Sigmoid colon (tissue), 7 donors: ENCODE measurements around the gene LHFPL5. TPM values are rescaled to one million over a fixed set of nuclear protein-coding genes. Genes with fewer than 3 reads are reported as not detected.

Source experiments
- DNase-seq: peaks from one replicate; pipeline ENCODE4 v3.0.0-alpha.2; 2019
- H3K27ac ChIP-seq, 4 donors: fragments of 200-600 bp; sonication (generic); one replicate each; pipeline ENCODE4 v1.5.1; 2016 to 2019; ENCODE audit warnings: mild to moderate bottlenecking in 1 of 4
- H3K27me3 ChIP-seq, 3 donors: fragments of 200-600 bp; sonication (generic); one replicate each; pipeline ENCODE4 v1.5.1; 2019; ENCODE audit warnings: mild to moderate bottlenecking in 1 of 3
- H3K36me3 ChIP-seq, 4 donors: fragments of 200-600 bp; sonication (generic); one replicate each; pipeline ENCODE4 v1.5.1; 2016 to 2019
- H3K4me1 ChIP-seq, 4 donors: fragments of 200-600 bp; sonication (generic); one replicate each; pipeline ENCODE4 v1.5.1; 2017 to 2019
- H3K4me3 ChIP-seq, 4 donors: fragments of 200-600 bp; sonication (generic); one replicate each; pipeline ENCODE4 v1.5.1; 2017 to 2019; ENCODE audit warnings: mild to moderate bottlenecking in 2 of 4, moderate library complexity in 1 of 4
- H3K9me3 ChIP-seq, 4 donors: fragments of 200-600 bp in 3 of 4; sonication (generic) in 3 of 4; one replicate each; pipeline versions ENCODE4 v1.5.1 to v1.6.1; 2013 to 2019
- EP300 ChIP-seq, 4 donors: sonication (generic); formaldehyde crosslinking; IDR thresholded peaks; one replicate each; pipeline ENCODE4 v1.6.1; 2017; ENCODE audit warnings: antibody characterized with exemption in 4 of 4
- POLR2A ChIP-seq, 2 donors: fragments of 450-650 bp; IDR thresholded peaks; one replicate each; pipeline ENCODE4 v1.6.1; 2016; ENCODE audit warnings: antibody characterized with exemption in 2 of 2, mild to moderate bottlenecking in 2 of 2, moderate library complexity in 2 of 2
- POLR2AphosphoS5 ChIP-seq, 4 donors: sonication (generic); formaldehyde crosslinking; IDR thresholded peaks; one replicate each; pipeline ENCODE4 v1.6.1; 2017; ENCODE audit warnings: antibody characterized with exemption in 4 of 4
- WGBS, 2 donors: extraction: QIAGEN DNeasy Blood & Tissue Kit; methylation state at CpG; one replicate each; pipeline ENCODE4 v1.1.7; 2013; 5-methylcytosine and 5-hydroxymethylcytosine counted together
- intact Hi-C: fragments of 100-400 bp; cut with DNase I; formaldehyde crosslinking; loops from one replicate; pipeline ENCODE4 v1.15.1; 2023
- polyA plus RNA-seq, 3 donors: library from polyadenylated mRNA; stranded (reverse); fragments of 200-250 nt; gene quantifications; one replicate each; pipeline ENCODE4 v1.2.3, GENCODE V29; 2013
- total RNA-seq, 4 donors: library from RNA; depleted of rRNA; stranded (reverse); fragments of >200 nt; gene quantifications; one replicate each; pipeline ENCODE4 v1.1.0, GENCODE V29; 2016
- TF ChIP-seq, protein P1 (sequence below), 4 experiments: fragments of 450-650 bp in 3 of 4; fragments of 200-600 bp in 1 of 4; IDR thresholded peaks; one replicate each; pipeline ENCODE4 v1.5.1; 2016 to 2019; ENCODE audit warnings: antibody characterized with exemption in 4 of 4, mild to moderate bottlenecking in 3 of 4, moderate library complexity in 2 of 4
- donor health status: healthy with polysubstance abuse.
- donor health status: Bipolar disorder and iron deficiency.
- donor health status: healthy.

LHFPL5 gene
- total and polyA plus RNA-seq, 7 donors: 0.12 to 0.46 (median 0.27) TPM; not detected in 4

DNA sequence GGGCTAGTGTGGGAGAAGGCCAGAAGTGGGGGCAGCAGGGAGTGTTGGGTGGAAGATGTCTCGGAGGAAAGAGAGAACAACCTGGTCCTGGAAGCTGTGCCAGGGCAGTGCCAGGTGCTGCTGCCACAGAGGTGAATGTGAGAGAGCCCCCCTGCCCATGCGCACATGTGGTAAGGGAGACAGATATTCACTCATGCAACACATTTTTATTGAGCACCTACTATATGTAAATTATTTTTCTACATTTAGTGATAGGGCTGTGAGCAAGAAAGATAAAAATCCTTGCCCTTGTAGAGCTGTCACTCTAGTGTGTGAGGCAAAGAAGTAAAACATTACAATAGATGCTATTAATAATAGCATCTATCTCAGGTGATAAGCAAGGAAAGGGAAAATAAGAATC lies 23.9 kb upstream of the LHFPL5 start:
- Histone ChIP-seq H3K36me3 (no peaks in the 10 kb centered on the region), H3K27me3 (peaks cover 10 to 41% (median 16%) of the 10 kb centered on the region in 3 donors), H3K27ac (no peak overlapping the region), H3K4me1 (peaks cover 0 to 6% (median 5%) of the 10 kb centered on the region in 4 donors), H3K9me3 (no peaks in the 10 kb centered on the region), H3K4me3 (no peak overlapping the region)
- intact Hi-C loops: no loop called here
- 91 to 96% methylated on average over 2 of the region's 2 CpGs for WGBS, 2 donors
- DNase-seq: no peak
- no peak for TF ChIP-seq POLR2AphosphoS5 (IDR thresholded peaks at IDR 0.05)
- TF ChIP-seq EP300 (IDR thresholded peaks at IDR 0.05): no peak
- TF ChIP-seq, protein P1, sequence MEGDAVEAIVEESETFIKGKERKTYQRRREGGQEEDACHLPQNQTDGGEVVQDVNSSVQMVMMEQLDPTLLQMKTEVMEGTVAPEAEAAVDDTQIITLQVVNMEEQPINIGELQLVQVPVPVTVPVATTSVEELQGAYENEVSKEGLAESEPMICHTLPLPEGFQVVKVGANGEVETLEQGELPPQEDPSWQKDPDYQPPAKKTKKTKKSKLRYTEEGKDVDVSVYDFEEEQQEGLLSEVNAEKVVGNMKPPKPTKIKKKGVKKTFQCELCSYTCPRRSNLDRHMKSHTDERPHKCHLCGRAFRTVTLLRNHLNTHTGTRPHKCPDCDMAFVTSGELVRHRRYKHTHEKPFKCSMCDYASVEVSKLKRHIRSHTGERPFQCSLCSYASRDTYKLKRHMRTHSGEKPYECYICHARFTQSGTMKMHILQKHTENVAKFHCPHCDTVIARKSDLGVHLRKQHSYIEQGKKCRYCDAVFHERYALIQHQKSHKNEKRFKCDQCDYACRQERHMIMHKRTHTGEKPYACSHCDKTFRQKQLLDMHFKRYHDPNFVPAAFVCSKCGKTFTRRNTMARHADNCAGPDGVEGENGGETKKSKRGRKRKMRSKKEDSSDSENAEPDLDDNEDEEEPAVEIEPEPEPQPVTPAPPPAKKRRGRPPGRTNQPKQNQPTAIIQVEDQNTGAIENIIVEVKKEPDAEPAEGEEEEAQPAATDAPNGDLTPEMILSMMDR (IDR thresholded peaks at IDR 0.05): no peak
- no peak for TF ChIP-seq POLR2A (IDR thresholded peaks at IDR 0.05)

DNA sequence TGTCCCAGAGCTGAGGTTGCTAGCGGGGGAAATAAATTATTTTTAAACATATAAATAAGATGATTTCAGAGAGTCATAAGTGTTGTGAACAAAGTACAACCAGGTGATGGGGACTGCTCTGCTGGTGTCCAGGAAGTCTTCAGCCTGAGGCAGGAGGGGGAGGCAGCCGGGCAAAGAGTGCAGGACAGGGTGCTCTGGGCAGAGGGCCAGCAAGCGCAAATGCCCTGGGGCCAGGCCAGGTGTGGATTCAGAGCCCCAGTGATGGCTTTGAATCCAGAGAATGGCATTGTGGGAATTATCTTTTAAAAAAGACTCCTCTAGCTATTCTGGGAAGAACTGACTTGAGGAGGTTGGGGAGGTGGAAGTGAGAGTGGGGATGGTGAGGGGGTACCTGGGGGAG lies 22.7 kb upstream of the LHFPL5 start:
- H3K27ac ChIP-seq: no peak overlapping the region
- no peaks in the 10 kb centered on the region for H3K9me3 ChIP-seq
- TF ChIP-seq EP300 (IDR thresholded peaks at IDR 0.05): no peak
- no peak for TF ChIP-seq POLR2A (IDR thresholded peaks at IDR 0.05)
- TF ChIP-seq POLR2AphosphoS5 (IDR thresholded peaks at IDR 0.05): no peak
- TF ChIP-seq, protein P1 (IDR thresholded peaks at IDR 0.05): no peak
- no peak overlapping the region for H3K4me3 ChIP-seq
- intact Hi-C loops: no loop called here
- H3K4me1 ChIP-seq: no peaks in the 10 kb centered on the region
- H3K36me3 ChIP-seq: no peaks in the 10 kb centered on the region
- 19 to 63% methylated on average over 3 of the region's 3 CpGs for WGBS, 2 donors
- DNase-seq: no peak
- H3K27me3 ChIP-seq: peaks cover 10 to 41% (median 18%) of the 10 kb centered on the region in 3 donors

DNA sequence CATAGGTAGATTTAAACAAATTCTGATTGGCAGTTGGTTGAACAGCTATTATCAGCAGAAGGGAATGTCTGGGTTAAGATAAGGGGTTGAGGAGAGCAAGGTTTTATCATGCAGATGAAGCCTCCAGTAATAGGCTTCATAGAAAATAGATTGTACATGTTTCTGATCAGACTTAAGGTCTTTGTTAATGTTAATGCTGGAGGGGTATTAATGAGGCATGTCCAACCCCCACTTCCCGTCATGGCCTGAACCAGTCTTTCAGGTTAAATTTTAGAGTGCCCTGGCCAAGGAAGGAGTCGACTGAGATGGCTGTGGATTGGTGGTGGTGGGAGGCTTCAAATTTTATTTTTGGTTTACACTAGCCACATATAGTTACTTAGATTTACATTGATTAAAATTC lies 21.0 kb upstream of the LHFPL5 start:
- Histone ChIP-seq H3K4me3 (no peak overlapping the region), H3K27ac (no peak overlapping the region), H3K9me3 (no peaks in the 10 kb centered on the region), H3K4me1 (no peaks in the 10 kb centered on the region), H3K36me3 (no peaks in the 10 kb centered on the region), H3K27me3 (peaks cover 13 to 46% (median 25%) of the 10 kb centered on the region in 3 donors)
- no peak for DNase-seq
- TF ChIP-seq EP300 (IDR thresholded peaks at IDR 0.05) (no peak), POLR2AphosphoS5 (IDR thresholded peaks at IDR 0.05) (no peak), POLR2A (IDR thresholded peaks at IDR 0.05) (no peak)
- TF ChIP-seq, protein P1 (IDR thresholded peaks at IDR 0.05): no peak
- WGBS, 2 donors: 61 to 73% methylated on average over 2 of the region's 2 CpGs
- intact Hi-C loops: no loop called here

DNA sequence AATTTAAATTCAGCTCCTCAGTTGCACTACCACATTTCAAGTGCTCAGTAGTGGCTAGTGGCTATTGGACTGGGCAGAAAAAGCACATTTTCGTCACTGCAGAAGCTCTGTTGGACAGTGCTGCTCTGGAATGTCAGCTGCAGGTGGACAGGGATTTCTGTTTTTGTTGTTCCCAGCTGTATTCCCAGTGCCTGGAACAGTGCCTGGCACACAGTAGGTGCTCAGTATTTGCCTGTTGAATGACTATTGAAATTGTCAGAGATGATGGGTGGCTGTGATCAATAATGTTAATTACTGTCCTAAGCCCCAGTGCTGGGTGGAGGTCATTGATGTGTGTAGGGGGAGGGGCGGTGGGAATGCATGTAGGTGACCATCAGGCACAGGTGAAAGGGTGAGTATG lies 18.9 kb upstream of the LHFPL5 start:
- 62 to 77% methylated on average over 2 of the region's 2 CpGs for WGBS, 2 donors
- intact Hi-C loops: no loop called here
- no peaks in the 10 kb centered on the region for H3K9me3 ChIP-seq
- H3K27me3 ChIP-seq: peaks cover 13 to 41% (median 19%) of the 10 kb centered on the region in 3 donors
- no peak overlapping the region for H3K27ac ChIP-seq
- TF ChIP-seq, protein P1 (IDR thresholded peaks at IDR 0.05): no peak
- no peak for TF ChIP-seq EP300 (IDR thresholded peaks at IDR 0.05)
- H3K4me1 ChIP-seq: no peaks in the 10 kb centered on the region
- DNase-seq: no peak
- no peaks in the 10 kb centered on the region for H3K36me3 ChIP-seq
- H3K4me3 ChIP-seq: no peak overlapping the region

DNA sequence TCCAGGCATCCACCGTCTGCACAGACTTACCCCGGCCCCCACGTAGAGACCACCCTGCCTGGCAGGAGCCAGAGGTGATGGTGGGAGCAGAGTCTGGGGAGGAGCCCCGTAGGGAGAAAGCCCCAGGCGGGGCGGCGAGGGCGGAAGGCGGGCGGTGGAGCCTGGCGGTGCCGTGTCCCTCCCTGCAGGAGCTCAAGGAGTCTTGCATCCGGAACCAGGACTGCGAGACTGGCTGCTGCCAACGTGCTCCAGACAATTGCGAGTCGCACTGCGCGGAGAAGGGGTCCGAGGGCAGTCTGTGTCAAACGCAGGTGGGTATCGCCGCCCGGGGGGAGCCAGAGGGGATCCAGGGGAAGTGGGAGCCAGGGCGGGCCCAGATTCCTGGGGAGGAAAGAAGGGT lies 18.3 kb upstream of the LHFPL5 start:
- Histone ChIP-seq H3K36me3 (no peaks in the 10 kb centered on the region), H3K4me3 (no peak overlapping the region), H3K4me1 (no peaks in the 10 kb centered on the region), H3K27me3 (peaks cover 13 to 41% (median 19%) of the 10 kb centered on the region in 3 donors), H3K9me3 (no peaks in the 10 kb centered on the region), H3K27ac (no peak overlapping the region)
- intact Hi-C loops: no loop called here
- no peak for DNase-seq
- WGBS, 2 donors: 30 to 43% methylated on average over 25 of the region's 25 CpGs
- TF ChIP-seq, protein P1 (IDR thresholded peaks at IDR 0.05): no peak
- no peak for TF ChIP-seq POLR2A (IDR thresholded peaks at IDR 0.05)
- no peak for TF ChIP-seq EP300 (IDR thresholded peaks at IDR 0.05)
- TF ChIP-seq POLR2AphosphoS5 (IDR thresholded peaks at IDR 0.05): no peak
